GM19193 (cell line): Measurements from ENCODE around the gene TMUB2.

Experiments
- POLR2A ChIP-seq: IDR thresholded peaks from 4 replicates; pipeline ENCODE4 v1.6.1; 2011; ENCODE audit not compliant: insufficient read depth, insufficient read length; ENCODE audit errors: extremely low read depth

The TMUB2 gene

DNA sequence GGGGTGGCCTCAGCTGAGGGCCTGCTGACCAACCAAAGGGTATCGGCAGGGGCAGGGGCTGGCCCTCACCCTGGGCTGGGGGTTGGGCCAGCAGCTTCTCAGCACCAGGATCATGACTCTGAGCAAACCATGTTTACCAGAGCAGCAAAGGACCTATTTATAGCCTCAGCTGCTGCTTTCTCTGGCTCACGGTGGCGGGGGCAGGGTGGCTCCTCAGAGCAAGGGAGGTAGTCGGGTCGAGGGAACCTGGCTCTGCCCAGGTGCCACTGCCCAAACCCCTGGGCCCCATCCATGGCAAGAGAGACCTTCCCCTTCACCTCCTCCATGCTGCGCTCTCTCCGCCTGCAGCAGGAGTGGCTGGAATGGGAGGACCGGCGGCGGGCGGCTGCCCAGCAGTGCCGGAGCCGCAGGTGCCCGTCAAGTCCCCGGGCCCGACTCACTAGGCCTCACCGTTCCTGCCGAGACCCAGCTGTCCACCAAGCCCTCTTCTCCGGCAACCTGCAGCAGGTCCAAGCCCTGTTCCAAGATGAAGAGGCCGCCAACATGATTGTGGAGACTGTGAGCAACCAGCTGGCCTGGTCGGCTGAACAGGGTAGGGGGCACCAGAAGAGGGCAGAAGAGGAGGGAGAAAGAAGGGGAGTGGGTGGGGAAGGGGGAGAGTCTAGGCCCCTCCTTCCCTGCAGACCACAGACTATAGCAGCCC lies 16.1 kb upstream of the TMUB2 start, which contains the start of gene ASB16:
TSS of gene ASB16 (plus strand) at position 206 of the 703 bp plus-strand sequence. CDS start at position 292, 86 bp downstream.
- no peak for TF ChIP-seq POLR2A

DNA sequence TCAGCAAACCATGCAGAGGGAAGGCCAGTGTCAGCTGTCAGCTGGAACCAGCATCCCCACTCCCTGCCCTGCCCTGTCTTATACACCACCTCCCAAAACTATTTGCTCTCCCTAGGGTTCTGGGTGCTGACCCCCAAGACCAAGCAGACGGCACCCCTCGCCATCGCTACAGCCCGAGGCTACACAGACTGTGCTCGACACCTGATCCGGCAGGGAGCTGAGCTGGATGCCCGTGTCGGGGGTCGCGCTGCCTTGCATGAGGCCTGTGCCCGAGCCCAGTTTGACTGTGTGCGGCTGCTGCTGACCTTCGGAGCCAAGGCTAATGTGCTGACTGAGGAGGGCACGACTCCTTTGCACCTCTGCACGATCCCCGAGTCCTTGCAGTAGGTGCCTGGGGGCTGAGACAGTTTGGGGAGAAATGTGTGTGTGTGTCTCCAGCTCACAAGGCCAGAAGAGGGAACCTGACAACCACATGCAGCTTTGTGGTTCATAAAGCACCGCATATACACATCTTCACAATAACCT lies 14.8 kb upstream of the TMUB2 start:
- TF ChIP-seq POLR2A, result no peak

DNA sequence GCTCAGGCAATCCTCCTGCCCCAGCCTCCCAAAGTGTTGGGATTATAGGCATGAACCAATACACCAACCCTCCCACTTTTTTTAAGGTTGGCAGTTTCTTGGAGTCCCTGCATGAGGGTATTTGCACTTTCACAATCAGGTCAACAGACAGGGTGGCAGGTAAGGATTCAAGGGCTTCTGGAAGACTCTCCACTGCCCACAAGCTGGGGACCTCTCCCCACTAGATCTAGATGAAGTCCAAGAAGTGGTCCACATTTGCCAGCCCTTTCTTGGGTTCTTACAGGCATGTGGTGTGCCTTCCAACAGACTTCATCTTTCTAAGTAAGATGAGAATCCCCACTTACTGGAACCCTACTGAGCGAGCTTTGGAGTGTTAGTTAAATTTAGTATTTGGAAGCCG lies 12.3 kb upstream of the TMUB2 start:
- no peak for TF ChIP-seq POLR2A

DNA sequence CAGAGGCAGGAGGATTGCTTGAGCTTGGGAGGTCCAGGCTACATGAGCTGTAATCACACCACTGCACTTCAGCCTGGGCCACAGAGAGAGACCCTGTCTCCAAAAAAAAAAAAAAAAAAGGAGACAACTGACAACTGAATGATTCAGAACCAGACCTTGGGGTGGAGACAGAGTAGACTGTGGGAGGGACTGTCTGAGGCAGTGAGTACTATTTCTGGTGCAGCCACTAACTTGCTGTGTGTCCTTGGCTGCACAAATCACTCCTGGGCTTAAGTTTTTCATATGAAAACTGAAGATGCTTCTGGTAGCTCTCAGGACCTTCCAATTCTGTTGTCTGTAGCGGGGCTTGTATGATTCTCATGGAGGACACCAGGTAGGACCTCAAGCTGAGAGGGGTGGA lies 10.5 kb upstream of the TMUB2 start:
- no peak for TF ChIP-seq POLR2A

DNA sequence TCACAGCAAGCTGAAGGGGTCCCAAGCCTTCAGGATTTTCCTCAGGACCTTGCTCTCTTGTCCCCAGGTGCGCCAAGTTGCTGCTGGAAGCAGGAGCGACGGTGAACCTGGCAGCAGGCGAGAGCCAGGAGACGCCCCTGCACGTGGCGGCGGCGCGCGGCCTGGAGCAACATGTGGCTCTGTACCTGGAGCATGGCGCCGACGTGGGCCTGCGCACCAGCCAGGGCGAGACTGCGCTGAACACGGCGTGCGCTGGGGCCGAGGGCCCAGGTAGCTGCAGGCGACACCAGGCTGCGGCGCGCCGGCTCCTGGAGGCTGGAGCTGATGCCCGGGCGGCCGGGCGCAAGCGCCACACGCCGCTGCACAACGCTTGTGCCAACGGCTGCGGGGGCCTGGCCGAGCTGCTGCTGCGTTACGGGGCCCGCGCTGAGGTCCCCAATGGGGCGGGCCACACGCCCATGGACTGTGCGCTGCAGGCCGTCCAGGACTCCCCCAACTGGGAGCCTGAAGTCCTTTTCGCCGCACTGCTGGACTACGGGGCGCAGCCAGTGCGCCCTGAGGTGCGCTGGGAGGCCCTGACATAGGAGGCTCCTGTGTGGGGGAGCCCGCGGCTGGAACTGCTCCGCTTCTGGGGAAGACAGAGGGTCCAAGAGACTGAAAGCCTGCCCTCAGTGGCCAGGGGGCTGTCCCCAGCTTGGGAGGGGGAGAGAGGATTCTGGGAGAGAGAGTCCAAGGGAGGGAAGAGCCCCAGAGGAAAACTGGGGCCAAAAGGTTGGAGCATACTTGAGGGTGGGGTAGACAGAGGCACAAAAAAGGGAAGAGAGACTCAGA lies 9.9 kb upstream of the TMUB2 start:
- TF ChIP-seq POLR2A, result no peak

DNA sequence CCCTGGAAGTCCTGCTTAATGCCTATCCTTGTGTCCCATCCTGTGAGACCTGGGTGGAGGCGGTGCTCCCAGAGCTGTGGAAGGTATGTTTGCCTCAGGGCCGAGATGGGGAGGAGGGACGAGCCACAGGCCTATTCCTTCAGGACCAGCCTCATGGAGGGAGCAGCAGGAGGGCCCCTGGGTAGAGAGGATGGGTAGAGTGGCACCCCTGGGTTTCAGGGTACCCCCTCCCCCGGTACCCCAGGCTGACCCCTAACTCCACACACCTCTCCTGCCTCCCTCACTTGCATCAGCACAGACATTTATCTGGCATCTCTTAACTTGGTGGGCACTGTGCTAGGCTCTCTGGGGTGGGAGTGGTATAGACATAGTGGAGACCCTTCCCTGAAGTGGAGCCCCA lies 9.1 kb upstream of the TMUB2 start:
- TF ChIP-seq POLR2A, result no peak

DNA sequence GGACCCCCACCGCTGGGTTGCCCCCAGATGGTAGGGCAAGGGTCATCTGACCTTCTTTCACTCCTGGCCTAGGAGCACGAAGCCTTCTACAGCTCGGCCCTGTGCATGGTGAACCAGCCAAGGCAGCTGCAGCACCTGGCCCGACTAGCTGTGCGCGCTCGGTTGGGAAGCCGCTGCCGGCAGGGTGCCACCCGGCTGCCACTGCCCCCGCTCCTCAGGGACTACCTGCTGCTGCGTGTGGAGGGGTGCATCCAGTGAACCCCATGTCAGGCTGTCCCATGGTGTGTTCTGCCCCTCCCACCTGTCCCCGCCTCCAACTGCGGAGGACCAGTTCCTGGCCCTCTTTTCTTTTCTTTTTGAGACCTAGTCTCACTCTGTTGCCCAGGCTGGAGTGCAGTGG lies 8.6 kb upstream of the TMUB2 start:
- no peak for TF ChIP-seq POLR2A

DNA sequence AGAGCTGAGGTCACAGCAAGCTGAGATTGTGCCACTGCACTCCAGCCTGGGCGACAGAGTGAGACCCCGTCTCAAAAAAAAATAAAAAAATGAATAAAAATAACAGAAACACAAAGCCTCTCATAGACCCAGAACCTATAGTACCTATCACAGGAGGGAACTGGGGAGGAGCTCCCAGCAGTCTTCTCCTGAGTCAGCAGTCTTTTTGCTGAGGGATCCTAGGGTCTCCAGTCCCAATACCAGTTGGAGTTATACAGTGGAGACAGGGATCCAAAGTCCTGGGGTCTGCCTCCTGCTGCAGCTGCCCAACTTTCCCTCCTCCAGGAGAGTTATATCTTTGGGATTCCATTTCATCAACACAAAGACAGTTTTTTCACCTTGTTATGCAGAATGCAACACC lies 3.7 kb upstream of the TMUB2 start:
- no peak for TF ChIP-seq POLR2A

DNA sequence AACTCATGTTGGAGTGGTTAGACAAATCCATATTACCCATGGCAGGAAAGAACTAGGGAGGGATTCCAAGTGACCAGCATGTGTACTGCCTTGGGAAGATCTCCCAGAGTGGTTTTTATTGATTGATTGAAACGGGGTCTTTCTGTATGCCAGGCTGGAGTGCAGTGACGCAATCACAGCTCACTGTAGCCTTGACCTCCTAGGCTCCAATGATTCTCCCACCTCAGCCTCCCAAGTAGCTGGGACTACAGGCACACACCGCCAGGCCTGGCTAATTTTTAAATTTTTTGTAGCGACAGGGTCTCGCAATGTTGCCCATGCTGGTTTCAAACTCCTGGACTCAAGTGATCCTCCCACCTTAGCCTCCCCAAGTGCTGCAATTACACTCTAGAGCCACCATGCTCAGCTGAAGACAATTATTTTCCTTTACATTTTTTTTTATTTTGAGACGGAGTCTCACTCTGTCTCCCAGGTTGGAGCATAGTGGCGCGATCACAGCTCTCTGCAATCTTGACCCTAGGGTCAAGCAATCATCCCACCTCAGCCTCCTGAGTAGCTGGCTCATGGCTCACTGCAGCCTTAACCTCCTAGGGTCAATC lies 2.5 kb upstream of the TMUB2 start:
- TF ChIP-seq POLR2A, result no peak

DNA sequence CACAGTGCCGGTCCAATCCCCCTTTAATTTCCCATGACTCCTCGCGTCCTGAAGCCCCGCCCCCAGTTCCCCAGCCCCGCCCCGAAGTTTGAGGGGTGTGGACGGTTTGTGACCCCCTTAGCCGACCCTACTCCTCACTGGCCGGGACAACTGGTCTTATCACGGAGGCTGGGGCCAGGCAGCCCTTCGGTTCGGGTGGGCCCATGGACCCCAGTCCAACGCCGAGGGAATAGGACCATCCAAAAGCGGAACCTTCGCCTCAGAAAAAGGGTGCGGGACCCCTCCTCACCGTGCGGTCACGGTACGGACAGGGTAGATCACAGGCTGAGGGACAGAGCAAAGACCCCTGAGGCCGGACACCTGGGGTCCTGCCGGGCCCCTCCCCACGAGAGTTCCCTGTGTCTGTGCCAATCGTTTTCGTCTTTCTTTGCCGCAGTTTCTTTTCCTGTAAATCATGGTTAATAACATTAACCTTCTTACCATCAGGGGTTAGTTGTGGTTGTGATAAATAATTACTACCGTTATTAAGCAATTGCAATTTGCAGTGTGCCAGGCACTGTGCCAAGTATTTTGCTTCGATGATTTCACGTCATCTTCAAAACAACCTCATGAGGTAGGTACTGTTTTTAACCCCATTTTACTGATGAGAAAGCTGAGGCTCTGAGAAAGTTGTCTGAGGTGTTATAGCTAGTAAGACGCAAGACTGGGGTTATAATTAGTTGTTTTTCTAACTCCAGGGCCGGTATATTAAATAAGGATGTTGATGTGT lies 543 bp downstream of the TMUB2 start:
- no peak for TF ChIP-seq POLR2A

DNA sequence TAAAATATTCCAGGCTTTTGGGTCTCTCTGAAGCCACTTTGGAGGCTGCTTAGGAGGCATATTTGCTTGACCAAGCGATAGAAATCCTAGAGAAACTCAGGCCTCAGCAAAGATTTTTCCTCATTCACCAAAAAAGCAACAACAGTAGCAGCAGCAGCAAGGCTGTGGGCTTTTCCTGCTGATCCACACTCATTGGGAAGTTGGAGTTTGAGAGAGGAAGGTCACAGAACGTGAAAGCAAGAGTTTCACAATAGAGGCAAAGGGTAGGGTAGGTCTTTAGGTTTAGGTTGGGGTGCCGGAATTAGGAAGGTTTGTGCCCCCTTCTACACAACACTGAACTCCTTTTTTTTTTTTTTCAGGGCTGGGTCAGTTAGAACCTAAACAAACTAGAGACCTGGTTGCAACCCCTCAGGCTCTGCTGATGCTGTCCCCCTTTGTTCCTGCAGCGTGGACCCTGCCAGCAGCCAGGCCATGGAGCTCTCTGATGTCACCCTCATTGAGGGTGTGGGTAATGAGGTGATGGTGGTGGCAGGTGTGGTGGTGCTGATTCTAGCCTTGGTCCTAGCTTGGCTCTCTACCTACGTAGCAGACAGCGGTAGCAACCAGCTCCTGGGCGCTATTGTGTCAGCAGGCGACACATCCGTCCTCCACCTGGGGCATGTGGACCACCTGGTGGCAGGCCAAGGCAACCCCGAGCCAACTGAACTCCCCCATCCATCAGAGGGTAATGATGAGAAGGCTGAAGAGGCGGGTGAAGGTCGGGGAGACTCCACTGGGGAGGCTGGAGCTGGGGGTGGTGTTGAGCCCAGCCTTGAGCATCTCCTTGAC lies 2.0 kb downstream of the TMUB2 start:
- no peak for TF ChIP-seq POLR2A

DNA sequence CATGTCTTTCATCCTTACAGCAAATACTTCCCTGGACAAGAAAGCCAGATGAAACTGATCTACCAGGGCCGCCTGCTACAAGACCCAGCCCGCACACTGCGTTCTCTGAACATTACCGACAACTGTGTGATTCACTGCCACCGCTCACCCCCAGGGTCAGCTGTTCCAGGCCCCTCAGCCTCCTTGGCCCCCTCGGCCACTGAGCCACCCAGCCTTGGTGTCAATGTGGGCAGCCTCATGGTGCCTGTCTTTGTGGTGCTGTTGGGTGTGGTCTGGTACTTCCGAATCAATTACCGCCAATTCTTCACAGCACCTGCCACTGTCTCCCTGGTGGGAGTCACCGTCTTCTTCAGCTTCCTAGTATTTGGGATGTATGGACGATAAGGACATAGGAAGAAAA lies 3.7 kb downstream of the TMUB2 start:
- TF ChIP-seq POLR2A, result no peak

DNA sequence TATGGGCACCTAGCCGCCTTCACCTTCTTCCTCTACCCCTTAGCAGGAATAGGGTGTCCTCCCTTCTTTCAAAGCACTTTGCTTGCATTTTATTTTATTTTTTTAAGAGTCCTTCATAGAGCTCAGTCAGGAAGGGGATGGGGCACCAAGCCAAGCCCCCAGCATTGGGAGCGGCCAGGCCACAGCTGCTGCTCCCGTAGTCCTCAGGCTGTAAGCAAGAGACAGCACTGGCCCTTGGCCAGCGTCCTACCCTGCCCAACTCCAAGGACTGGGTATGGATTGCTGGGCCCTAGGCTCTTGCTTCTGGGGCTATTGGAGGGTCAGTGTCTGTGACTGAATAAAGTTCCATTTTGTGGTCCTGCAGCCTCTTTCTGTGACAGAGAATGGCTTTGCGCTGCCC lies 4.6 kb downstream of the TMUB2 start:
- TF ChIP-seq POLR2A, result no peak

DNA sequence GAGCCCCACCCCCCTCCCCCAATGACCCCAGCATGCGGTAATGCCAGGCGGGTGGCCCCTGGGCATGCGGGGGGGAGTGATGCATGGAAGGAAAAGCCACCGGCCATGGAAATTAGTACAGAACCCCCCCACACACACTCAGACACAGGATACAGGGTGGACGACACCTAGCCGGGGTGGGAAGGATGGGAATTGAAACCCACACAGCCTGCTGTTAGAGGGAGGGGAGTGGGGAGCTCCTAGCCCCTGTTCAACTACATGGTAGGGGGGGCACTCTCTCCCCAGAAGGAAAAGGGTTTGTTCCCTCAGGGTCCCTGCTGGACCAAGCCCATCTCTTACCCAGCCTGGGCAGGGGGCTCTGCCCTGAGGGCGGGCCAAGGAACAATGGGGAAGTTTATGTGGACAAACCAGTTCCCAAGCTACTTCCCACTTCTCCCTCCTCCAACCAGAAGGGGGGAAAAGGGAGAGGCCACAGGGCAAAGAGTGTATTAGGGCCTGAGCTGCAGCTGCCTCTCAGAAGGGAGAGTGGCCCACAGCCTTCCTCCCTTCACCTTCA lies 5.2 kb downstream of the TMUB2 start:
- peak; percentile 33 for TF ChIP-seq POLR2A
